Glomerular visceral epithelial cell (primary cell): ENCODE results near the gene DEAF1.
A peak's percentile ranks its signal among the peaks of the same experiment; 100 is the strongest.

Experiments
- DNase-seq: peaks from one replicate; pipeline ENCODE4 v3.0.0-alpha.2; 2016; ENCODE audit errors: extremely low spot score

Gene DEAF1

DNA sequence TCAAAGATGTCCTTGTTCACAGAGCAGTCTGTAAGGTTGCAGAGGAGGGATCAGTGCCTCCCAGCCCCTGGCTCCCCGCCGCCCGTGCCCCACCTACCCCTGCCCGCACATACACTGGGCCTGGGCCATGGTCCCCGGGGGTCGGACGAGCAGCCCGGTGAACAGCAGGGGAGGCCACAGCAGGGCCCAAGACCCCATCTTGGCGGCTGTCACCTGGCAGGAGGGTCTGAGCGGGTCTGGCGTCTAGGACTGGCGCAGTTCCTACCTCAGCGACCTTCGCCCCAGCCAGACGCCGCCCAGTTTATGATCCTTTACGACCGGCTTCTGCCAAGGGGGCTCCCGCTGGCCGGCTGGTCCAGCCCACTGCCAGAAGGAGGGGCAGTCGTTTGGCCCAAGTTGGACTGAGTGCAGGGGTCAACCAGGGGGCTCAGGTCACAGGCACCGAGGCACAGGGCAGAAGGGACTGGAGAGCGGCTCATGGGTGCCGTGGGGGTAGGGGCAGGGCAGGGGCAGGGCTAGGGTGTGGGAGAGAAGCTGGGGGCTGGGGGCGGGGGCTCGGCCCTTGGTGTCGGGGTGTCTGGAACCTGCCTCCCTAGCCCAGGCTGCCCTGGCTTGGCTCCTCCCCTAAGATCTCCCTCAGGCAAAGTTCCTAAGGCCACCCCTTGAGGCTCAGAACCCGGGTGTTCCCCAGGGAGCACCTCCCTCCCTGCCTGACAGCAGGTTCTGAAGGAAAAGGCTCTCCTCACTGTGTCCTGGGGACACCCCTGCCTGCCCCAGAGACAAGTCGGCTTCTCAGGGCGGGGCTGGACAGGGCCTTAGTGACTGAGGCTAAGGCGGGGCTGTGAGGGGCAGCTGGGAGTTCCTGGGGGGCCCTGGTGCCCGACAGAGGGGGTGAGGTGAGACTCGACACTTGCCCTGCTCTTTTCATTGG is 70.1 kb downstream of the DEAF1 start, which contains the start of gene CDHR5:
Gene CDHR5, minus strand, starts transcription at position 251 of the 931 bp plus-strand sequence. Its CDS starts 53 bp downstream, at position 198.
- no peak for DNase-seq

DNA sequence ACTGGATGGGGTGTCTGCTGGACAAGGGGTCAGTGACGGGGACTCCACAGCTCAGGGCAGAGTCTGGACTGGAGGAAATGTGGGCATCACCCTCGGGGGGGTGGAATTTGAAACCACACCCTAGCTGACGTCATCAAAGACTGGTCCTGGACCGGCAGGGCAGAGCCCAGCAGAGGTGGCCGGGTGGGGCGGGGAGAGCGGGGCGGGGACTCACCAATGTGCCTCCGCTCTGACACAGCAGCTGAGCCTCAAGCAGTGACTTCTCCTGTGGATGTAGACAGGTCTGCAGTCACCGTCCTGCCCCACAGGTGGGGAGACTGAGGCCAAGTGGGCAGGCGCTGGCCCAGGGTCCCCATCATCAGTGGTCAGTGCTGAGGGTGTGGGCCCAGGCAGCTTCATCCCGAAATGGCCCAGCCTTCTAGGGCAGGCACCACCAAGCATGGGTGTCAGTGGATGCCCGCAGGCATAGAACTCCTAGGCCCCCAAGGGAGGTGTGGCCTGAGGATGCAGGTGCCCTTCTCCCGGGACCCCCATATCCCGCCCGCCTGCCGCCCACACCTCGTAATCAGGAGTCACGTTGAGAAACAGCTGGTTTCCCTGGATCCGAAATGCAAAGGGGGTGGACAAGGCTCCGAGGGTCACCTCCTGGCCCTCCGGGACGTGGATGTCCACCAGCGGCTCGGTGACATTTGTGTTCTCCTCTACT is 70.9 kb downstream of the DEAF1 start:
- peak; percentile 31 for DNase-seq

DNA sequence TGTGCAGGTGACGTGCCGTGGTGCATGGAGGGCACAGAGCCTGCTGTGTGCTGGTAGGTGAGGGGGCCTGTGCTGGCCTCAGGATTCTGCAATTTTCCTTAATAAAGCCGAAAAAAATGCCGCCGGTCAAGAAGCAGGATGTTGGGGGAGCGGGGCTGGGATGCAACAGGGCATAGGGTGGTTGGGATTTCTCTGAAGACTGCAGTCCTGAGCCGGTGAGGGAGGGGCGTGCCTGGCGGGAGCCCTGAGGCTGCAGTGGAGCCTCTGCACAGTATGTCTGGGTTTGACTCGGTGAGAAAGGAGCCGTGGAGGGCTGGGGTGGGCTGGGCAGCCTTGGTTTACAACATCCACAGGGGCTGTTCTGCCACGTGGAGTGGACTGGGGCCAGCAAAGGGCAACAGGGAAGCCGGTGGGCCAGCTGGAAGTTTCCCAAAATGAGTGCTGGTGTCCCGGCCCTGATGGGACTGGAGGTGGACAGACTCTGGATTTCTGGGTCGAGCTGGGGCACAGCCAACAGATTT is 71.6 kb downstream of the DEAF1 start:
- no peak for DNase-seq

DNA sequence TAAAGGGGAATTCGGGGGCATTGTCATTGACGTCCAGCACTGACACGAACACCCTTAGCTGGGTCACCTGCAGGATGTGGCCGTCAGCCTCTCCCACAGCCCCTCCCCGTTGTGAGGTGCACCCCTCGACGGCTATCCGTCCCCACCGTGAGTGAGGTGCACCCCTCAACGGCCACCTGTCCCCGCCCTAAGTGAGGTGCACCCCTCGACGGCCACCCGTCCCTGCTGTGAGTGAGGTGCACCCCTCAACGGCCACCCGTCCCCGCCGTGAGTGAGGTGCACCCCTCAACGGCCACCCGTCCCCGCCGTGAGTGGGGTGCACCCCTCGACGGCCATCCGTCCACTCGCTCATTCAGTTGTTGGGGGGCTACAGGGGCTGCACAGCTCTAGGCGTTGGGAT is 73.2 kb downstream of the DEAF1 start:
- no peak for DNase-seq

DNA sequence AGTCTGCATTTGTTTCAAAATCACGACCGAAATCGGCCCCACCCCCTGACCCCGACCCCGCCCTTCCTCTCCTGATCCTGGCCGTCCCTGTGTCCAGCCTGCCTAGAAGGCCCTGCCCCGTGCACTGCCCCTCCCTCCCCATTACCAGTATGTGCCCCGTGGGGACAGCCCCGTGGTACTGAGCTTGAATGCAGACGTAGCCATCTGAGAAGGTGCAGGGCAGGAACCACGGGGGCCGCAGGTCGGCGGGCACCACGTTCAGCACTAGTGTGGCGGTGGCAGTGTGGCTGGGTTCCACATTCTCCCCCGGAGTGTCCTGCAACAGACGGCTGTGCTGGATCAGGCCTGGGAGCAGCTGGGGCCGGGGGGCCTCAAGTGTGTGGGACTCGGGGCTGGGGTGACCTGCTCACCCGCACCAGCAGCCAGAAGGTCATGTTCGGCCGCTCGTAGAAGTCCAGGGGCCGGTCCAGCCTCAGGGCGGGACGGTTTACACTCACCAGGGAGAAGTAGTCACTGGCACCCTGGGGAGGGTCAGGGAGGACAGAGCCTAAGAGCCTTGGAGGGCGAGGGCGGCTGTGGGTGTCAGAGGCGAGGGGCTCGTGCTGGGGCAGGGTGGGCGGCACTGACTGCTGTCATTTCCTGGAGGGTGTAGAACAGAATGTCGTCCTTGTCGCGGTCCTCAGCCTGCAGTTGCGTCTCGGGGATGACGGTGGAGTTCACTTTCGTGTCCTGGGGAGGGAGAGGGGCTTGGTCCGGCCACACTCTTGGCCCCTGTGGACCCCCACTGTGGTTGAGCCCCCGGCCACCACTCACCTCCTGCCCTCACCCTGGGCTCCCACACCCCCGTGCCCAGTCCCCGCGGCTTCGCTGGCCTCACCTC is 73.8 kb downstream of the DEAF1 start:
- DNase-seq = no peak

DNA sequence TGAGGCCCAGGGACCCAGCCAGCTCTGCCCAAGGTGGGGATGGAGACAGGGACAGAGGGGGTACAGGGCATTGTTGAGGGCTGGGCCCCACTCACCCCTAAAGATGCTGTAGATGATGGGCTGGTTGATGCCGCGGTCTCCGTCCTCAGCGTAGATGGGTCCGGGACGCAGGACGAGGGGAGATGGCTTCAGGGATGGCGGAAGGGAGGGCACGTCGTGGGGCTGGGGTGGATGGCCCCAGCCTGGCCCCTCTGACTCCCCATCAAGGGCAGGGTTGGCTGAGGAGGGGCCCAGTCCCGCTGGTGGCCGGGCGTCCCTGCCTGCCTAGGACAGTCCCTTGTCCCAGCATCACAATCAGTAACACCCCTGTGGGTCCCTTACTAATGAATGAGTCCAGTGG is 74.8 kb downstream of the DEAF1 start:
- DNase-seq = no peak

DNA sequence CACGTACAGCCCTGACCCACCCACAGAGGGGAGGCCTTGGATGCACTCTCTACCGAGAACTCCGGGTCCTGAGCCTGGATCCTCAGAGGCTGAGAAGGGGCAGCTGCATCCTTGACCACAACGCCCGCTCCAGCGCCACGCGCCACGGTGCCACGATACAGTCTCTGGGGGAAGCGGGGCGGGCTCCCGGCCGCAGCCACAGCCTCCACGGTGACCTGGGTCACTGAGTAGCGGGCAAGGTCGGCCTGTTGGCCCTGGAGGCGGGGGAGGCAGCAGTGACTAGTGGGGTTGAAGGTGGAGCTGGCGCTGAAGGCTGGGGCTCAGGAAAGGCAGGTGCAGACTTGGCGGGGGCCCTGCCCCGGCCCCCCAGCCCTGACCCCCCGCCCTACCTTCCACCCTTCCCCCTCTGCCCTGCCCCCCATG is 75.4 kb downstream of the DEAF1 start:
- no peak for DNase-seq

DNA sequence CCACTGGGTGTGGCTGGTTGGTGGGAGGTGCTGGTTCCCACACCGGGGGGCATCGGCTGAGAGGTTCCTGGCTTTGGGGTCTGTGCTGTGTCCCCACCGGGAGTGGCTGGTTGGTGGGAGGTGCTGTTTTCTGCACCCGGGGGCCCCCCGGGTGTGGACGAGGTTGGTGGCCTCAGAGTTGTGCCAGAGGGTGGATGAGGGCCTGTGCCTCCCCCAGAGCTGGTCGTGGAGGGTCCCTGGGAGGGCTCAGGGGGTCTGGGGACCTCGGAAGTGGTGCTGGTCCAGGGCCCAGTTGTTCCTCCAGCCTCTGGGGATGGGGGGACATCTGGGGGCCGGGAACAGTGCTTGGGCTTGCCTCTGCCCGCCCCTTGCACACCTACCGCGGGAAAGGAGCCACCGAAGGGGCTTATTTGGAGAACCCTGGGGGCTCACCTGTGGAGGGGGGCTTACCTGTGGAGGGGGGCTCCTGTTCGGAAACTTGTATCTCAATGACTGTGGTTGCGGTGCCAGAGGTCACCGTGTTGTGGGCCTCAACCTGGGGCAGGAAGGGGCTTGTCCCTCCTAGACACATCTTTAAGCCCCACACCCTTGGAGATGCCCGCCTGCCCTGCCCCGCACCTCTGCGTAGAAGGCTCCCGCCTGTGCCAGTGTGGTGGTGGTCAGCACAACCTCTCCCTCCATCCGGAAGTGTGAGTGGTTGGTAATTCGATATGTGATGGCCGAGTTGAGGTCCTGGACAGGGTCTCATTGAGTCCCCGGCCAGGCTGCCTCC is 76.0 kb downstream of the DEAF1 start:
- no peak for DNase-seq

DNA sequence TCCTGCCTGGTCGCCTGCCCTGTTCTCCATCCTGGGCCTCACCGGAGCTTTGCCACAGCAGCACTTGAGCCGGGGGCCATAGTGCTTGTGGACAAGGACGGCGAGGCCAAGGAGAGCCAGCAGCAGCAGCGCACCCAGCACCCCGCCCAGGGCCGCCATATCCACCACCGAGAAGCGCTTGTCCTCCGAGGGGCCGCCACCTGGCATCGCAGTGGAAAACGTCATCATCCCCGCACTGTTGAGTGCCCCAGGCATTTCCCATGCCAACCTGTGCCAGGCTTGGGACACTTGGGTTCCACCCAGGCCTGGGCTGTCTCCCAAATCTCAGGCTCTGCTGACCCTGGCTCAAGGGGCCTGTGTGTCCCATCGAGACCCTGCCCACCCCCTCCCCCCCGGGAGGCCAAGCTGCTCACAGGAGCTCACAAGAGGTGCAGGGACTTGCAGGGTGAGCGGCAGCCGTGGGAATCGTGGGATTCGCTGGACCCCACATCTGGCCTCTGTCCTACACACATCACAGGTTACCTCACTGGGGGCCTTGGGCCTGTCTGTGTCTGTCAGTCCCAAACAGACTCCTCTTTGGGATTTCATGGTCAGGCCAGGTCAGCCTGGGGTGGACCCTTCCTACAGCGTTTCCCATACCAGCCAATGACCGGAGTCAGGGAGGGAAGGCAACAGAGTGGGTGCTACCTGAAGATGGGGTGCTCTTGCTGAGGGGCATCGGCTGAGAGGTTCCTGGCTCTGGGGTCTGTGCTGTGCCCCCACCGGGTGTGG is 76.9 kb downstream of the DEAF1 start:
- DNase-seq = no peak

DNA sequence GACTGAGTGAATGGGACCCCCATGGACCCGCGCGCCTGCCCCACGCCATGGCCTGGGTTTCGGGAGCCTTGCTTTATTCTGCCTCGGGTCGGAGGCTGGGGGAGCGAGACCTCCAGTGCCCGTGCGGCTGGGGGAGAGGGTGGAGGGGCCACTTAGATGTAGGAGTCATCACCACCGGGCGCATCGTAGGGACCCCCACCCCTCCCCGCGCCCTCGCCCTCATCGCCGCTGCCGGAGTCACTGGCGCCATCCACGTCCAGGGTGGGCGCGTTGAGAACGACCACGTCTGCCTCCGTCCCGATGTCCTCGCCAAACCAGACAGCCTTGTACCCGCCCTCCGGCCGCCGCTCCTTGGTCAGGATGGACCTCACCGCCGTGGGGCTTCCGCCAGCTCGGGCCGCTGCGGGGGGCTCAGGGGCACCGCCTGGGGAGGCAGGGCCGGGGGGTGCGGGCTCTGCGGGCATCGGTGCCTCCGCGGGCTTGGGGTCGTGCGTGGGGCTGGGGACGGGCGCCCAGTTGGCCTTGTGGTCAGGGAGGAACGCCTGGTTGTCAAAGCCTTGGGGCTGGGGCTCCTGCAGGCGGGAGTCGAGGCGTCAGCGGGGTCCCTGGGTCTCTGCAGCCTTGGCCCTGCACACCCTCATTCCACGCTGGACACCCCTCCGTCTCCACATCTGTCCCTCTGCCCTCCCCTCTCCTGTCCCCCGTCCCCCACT is 77.7 kb downstream of the DEAF1 start:
- no peak for DNase-seq

DNA sequence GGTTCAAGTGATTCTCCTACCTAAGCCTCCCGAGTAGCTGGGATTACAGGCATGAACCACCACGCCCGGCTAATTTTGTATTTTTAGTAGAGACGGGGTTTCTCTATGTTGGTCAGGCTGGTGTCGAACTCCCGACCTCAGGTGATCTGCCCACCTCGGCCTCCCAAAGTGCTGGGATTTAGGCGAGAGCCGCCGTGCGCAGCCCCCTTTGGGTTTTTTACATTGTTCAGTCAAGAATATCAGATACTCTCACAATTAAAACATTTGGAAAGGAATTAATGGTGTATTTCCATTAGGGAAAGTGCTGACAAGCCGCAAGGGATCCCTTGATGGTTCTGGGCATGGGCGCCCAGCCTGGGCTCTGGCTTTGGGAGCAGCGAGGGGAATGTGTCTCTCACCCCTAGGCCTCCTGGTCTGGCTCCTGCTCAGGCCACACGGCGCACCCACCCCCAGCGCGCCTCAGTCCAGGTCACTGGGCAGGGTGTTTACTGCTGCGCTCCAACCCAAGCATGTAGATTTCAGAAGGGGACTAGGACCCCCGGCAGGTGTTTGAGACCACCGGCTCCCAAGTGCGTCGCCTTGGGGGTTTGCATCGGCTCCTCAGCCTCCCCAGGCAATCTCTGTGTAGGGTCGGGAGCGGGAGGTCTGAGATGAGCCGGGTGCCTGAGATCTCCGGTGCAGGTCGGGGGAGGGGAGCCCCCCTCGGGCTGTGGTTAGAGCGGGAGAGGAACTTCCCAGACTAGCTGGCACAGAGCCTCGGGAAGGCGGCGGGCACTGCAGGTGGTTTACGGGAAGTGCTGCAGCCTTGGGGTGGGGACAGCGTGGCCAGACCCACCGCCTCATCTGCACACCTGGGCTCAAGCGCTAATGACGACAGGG is 78.5 kb downstream of the DEAF1 start:
- no peak for DNase-seq

DNA sequence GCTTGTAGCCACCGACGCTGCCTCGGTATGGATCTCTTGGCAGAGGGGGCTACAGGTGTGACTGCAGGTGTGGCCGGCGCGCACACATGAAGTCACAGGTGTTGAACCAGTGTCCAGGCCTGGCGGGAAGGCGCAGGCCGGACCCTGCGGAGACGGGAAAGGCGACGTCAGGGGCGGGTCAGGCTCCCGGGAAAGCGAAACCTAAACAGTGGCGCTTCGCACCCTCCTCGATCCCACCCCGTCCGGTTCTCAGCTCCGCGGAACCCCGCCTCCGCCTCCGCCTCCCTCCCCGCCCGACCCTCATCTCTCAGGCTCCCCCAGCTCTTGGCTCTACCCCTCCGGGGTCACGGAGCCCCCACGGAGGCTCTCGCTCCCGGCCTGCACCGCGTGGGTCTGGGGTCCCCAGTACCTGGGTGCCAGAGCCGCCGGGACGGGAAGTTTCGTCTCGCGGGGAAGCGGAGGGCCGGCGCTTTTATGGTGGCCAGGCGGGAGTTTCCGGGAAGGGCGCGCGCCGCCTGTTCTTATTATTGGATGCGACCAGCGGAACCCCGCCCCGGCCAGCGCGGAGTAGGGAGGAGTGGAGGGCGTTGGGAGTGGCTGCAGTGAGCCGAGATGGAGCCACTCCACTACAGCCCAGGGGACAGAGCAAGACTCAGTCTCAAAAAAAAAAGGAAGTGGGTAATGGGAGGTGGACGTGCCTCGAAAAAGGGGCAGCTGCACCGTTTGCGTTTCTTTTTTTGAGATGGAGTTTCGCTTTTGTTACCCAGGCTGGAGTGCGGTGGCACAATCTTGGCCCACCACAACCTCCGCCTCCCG is 79.3 kb downstream of the DEAF1 start, which contains the start of gene IRF7:
Gene IRF7, minus strand, starts transcription at position 447 of the 816 bp plus-strand sequence. CDS start 586 bp downstream, outside the sequence.
- DNase-seq = peak; percentile 92

DNA sequence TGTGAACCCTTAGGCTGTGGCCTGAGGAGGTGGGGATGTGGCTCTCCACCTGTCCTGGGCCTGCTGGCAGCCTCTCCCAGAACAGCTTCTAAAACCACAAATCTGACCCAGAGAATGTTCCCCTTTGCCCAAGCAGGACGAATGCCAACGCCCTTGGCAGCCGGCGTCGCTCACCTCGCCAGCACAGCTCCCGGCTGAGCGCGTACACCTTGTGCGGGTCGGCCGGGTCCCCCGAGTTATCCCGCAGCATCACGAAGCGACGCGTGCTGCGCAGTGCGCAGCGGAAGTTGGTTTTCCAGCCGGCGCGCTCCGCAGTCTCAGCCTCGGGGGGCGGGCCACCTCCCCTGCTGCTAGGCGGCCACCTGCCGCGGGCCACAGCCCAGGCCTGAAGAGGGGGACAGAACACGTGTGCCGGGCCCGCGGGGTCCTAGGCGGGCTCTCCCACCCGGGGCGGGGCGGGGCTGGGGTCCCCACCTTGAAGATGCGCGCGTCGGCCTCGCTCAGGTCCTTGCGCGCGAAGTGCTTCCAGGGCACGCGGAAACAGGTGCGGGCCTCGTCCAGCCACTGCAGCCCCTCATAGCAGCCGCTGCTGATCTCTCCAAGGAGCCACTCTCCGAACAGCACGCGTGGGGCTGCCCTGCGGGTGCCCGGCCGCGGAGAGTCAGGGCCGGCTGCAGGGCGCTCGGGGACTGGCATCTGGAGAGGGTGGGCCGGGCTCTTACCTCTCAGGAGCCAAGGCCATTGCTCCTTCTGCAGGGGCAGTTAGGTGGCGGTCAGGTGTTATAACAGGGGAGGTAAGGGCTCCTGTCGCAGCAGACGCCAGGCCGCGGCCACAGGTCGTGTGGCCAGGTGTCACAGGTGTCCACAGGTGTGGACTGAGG is 80.2 kb downstream of the DEAF1 start:
- peak; percentile 23 for DNase-seq

DNA sequence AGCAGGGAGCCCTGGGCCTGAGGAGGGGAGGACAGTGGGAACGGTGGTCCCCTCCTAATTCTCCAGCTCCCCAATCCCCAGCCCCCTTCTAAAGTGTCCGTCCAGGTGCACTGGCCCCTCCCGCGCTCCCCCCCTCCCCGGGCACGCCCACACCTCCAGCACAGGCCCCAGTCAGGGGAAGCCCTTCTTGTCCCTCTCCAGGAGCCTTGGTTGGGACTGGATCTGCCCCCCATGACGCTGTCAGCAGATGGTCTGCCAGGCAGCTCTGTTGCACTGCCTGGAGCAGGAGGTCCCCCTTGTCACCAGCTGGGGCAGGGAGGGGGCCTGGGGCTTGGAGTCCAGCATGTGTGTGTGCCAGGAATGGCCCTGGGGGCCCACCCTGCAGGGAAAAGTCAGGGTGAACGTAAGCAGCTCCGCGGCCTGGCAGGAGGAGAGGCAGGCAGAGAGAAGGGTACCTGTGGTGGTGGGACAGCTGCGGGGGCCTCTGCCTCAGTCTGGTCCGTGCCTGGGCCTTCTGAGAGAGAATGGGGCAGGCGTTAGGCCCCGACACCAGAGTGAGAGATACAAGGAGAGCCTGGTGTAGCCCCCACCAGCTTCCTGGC is 80.9 kb downstream of the DEAF1 start:
- no peak for DNase-seq

DNA sequence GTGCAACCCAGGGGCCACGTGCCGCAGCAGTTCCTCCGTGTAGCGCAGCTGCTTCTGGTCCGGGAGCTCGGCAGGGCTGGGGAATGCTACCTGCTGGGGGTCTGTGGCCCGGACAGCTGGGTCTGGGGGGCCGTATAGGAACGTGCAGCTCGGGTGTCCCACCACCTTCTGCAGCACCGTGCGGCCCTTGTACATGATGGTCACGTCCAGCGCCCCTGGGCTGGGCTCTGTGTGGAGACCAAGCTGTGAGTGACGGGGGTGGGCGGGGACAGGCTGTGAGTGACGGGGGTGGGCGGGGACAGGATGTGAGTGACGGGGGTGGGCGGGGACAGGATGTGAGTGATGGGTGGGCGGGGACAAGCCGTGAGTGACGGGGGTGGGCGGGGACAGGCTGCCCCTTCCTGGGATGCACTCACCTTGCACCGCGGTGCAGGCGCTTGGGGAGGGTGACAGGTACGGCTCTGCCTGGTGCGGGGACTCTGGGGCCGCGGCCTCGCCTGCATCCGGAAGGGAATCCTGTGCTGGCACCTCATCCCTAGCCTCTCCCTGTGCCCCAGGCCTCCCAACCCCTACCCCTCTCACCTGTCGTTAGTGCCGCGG is 81.6 kb downstream of the DEAF1 start:
- peak; percentile 69 for DNase-seq

DNA sequence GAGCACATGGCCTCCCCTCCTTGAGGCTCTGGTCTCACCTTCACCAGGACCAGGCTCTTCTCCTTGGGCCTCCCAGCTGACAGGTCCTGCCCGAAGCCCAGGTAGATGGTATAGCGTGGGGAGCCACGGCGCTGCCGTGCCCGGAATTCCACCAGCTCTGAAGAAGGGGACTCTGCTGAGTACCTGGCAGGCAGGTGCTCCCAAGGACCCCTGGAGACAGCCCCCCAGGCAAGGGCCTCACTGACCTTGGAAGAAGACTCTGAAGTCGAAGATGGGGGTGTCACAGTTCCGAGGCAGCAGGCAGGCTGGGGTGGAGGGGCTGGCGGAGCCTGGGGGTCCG is 82.1 kb downstream of the DEAF1 start:
- no peak for DNase-seq
